PFSK-1 (cell line): Measurements from ENCODE around the gene TUBB2A.

Experiments
- POLR2AphosphoS5 ChIP-seq: IDR thresholded peaks from 2 replicates; pipeline ENCODE4 v1.6.1; 2012; ENCODE audit warnings: low read depth, mild to moderate bottlenecking, control low read depth, low read length, moderate library complexity
- SIN3A ChIP-seq: IDR thresholded peaks from 2 replicates; pipeline ENCODE4 v1.6.1; 2012; ENCODE audit warnings: mild to moderate bottlenecking, low read length, moderate library complexity, borderline replicate concordance; ENCODE audit not compliant: insufficient read depth
- TAF1 ChIP-seq: IDR thresholded peaks from 2 replicates; pipeline ENCODE4 v1.6.1; 2012; ENCODE audit warnings: low read length, control low read depth, borderline replicate concordance; ENCODE audit not compliant: insufficient read depth

DNA sequence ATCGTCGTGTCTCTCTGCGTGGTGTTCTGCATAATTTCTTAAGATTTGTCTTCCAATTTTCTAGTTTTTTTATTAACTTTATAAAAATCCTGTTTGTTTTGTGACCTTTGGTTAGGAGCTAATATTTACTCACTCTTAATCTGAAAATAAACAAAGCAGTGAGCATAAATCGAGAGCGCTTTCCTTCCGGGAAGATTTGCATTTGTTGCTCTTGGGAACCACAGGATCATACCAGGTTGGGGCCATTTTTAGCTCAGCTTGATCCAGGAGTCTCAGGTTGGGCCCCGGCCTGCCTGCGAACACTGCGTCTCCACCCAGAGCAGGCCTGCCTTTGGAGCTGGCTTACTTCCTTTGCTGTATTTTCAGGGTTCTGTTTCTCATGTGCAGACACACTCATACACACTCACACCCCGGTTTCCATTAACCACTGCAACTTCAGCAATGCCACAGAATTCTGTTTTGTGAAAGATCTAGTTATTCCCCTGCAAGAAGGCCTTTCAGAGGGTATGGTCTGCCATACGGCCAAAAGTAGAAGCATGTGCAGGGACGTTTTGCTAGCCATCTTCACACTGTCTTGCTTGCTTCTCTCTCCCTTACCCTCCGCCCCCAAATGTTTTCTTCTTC is 21.6 kb downstream of the TUBB2A start:
- no peak for TF ChIP-seq SIN3A
- no peak for TF ChIP-seq POLR2AphosphoS5
- no peak for TF ChIP-seq TAF1
